Measurements from ENCODE around the gene RPSA.
A peak's percentile ranks its signal among the peaks of the same experiment; 100 is the strongest.
"Not testable (repeated sequence)": the region's sequence is repeated elsewhere in the genome, so short reads cannot be mapped to it uniquely, and the experiment has no call there.

The RPSA gene

DNA sequence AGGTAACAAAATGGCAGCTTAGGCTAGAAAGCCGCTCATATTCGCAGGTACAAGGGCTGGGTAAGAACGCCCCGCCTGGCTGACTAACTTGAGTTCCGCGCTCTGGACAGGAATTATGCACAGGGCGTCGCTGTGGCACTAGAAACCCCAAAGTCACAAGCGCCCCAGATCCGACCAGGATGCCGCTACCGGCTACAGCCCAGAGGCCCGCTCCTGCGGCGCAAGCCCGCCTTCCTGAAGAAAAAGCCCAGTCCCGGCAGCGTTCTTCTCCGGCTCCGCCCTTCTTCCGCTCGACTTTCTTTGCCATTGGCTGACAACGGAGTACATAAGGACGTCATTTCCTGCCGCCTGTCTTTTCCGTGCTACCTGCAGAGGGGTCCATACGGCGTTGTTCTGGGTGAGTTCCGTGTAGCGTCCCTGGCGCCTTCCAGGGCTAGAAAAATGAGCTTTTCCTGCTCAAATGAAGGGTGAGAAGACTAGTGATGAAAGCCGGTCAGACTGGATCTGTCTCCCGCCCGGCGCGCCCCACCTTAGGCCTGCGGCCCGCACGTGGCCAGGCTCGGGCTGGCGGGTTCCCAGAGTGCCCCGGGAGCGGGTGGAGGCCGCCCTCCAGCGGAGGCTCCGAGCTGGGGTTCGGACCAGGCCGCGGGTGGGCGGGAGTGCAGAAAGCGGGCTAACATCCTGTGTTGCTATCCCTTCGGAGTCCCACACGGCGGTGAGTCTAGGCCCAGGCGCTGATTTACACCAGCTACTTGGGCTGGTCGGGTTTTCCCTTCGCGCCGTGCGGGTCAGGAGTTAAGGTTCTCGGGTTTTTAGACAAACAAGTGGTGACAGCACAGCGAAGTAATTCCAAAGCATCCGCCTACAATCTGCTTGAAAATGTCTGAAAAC is at the start of gene RPSA:
TSS of gene RPSA (plus strand) at position 353 of the 891 bp plus-strand sequence. CDS start 934 bp downstream, outside the sequence.
- peak; percentile 97 for DNase-seq

DNA sequence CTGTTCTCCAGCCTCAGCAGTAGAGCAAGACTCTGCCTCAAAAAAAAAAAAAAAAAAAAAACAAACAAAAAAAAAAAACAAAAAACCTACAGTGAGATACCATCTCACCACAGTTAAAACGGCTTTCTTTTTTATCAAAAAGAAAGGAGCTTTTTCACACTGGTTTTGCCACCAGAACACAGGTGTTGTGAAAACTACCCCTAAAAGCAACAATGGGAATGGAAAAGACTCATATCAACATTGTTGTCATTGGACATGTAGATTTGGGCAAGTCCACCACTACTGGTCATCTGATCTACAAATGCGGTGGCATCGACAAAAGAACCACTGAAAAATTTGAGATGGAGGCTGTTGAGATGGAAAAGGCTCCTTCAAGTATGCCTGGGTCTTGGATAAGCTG is 48.2 kb upstream of the RPSA start:
- no peak for DNase-seq

DNA sequence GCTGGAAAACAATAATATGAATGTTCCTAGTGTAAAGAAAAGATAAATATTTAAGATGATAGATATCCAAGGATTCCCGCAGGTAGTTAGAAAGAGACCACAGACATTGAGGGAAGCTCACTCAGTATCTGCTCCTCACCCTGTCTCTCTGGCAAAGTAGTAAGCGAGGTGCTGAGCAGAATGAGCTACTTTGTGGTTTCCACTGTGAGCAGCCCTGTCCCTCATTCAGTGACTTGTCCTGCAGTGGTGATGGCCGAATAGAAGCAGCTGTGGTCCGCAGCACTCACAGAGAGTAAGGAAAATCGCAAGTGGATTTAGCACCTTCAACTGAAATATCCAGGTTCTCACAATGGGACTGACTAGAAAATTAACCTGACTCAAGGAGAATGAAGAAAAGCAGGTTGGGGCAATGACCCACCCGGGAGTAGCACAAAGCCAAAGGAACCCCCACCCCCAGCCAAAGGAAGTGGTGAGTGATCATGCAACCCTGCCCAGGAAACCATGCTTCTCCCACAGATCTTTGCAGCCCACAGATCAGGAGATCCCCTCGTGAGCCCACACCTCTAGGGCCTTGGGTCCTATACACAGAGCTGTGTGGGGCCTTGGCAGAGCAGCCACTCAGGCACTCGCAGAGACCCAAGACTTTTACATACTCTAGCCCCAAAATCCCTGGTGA is 45.1 kb upstream of the RPSA start:
- DNase-seq = no peak

DNA sequence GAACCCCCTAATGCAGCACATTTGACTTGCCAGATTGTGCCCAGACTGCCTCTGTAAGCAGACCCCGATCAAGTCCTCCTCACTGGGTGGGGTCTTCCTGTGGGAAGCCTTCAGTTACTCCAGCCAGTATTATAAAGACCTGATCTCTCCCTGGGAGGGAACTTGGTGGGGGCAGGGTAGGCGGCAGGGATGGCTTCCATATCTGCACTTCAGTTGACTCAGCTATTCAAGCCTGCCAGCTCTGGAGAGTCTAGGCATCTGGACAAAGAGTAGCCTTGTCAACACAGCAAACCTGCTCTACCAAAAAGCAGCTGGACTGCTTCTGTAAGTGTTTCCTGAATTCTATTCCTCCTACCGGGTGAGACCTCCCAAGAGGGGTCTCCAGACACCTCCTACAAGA is 44.3 kb upstream of the RPSA start:
- no peak for DNase-seq

DNA sequence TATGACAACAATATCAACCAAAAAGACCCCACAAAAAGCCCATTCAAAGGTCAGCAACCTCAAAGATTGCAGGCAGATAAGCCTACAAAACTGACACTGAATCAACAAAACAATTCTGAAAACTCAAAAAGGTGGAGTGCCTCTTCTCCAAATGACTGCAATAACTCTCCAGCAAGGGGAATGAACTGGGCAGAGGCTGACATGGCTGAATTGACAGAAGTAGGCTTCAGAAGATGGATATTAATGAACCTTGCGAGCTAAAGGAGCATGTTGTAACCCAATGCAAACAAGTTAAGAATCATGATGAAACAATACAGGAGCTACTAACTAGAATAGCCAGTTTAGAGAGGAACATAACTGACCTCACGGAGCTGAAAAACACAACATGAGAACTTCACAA is 43.7 kb upstream of the RPSA start:
- DNase-seq = no peak

DNA sequence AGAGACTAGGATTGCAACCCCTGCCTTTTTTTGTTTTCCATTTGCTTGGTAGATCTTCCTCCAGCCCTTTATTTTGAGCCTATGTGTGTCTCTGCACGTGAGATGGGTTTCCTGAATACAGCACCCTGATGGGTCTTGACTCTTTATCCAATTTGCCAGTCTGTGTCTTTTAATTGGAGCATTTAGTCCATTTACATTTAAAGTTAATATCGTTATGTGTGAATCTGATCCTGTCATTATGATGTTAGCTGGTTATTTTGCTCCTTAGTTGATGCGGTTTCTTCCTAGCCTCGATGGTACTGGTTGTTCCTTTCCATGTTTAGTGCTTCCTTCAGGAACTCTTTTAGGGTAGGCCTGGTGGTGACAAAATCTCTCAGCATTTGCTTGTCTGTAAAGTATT is 36.1 kb upstream of the RPSA start:
- not testable (repeated sequence) for DNase-seq

DNA sequence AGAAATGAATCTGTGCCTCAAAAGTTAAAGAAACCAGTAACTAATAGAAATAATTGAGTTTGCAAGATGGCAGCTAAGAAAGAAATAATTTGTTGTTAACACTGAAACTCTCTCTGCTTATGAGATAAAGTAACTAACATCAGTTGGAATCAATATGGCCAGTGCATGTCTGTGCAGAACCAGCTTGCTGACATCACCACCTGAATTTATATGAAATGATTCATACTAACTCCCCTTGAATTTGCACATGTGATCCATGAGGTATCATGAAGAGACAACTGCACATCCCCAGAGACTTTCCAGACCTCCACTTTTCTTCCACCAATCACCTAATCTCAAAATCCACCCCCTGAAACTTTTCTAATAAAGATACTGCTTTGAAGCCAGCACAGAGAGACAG is 33.7 kb upstream of the RPSA start:
- DNase-seq = no peak

DNA sequence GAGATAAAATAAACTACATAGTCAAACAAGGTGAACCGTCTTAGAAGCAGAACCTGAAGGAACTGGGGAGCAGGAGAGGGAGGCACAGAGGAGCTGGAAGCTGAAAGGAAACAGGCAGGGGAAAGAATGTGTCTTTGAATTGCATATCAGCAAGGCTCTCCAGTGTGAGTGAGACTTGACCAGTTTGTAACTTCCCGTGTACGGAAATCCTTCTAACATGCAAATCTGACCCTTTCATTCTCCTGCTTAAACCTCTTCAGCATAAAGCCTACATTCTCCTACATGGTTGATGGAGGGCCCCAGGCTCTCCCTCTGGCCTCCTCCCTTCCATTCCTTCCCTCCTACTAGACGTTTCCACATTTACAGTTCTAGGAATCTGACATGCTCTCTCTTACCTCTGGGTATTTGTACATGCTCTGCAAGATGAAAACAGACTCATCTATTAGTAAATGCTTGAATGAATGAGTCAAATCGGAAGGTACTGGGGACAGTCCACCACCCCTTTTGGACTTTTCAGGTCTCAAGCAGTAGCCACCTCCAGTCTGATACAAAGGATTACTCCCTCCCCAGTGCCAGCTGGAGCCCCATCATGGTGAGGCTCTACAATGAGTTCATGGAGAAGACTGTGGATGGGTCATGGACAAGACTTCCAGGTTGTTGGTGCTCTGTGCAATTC is 29.4 kb upstream of the RPSA start:
- no peak for DNase-seq

DNA sequence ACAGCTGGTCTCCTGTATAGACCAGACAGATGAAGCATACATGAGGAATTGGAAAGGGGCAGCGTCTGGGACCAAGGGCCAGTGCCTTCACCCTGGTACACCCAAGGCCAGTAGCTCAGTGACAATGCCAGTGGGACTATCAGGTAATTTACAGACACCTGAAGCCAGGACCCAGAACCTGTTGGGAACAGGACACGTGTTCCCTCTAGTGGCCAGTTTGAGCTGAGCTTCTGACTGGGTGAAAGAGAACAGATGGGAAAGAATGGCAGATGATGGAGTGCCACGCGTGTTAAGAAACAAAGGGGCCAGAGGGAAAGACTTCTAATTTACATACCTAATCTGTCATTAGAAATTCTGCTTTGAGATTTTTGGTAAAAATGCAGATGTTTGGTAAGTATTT is 28.4 kb upstream of the RPSA start:
- DNase-seq = peak; percentile 17

DNA sequence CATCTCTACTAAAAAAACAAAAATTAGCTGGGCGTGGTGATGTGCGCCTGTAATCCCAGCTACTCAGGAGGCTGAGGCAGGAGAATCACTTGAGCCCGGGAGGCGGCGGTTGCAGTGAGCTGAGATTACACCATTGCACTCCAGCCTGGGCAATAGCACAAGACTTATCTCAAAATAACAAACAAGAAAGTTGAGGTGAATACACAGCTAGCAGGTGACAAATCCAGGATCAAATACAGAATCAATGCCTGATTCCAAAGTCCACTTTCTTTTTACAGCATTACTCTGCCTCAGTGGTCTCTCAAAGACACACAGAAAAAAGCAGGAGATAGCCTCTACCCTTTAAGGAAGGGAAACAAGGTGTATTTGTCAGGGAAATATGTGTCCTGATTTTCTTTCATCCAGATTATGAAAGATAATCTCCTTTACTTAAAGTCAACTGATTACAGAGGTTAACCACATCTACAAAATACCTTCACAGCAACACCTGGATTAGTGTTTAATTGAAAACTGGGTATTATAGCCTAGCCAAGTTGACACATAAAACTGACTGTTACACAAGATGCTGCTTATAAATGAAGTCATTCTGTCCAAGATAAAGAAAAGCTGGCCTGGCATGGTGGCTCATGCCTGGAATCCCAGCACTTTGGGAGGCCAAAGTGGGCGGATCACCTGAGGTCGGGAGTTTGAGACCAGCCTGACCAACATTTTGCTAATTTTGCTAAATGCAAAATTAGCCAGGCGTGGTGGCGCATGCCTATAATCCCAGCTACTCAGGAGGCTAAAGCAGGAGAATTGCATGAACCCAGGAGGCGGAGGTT is 27.4 kb upstream of the RPSA start:
- DNase-seq = no peak

DNA sequence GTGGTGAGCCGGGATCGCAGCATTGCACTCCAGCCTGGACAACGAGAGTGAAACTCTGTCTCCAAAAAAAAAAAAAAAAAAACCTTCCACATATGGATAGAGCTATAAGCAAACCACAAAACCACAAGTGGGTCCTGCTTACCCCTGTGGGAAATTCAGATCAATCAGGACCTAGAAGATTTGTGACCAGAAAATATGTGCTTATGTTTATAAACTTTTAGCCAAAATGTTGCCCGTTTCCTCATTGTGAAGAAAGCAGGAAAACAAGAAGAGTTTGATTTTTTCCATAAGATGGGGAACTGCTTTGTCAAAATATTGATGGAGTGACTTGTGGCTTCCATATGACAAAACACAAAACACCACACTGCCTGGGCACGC is 26.8 kb upstream of the RPSA start:
- no peak for DNase-seq

DNA sequence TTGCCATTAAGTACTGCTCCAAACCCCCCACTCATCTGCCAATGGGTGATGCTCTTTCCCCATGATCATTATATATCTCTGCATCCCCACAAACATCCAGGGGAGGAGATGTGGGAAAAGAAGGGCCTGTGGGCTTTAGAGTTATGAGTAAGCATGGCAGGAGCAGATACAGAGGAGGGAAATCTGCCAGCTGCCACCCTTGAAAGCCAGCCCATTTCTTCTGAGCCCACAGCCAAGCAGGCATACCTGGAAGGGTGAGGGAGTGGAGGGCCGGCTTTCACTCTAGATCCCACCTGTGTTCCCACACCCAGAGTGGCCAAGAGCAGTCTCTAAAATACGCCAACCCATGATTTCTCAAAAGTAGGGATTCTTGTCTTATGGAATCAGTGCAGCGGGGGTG is 25.1 kb upstream of the RPSA start:
- no peak for DNase-seq

DNA sequence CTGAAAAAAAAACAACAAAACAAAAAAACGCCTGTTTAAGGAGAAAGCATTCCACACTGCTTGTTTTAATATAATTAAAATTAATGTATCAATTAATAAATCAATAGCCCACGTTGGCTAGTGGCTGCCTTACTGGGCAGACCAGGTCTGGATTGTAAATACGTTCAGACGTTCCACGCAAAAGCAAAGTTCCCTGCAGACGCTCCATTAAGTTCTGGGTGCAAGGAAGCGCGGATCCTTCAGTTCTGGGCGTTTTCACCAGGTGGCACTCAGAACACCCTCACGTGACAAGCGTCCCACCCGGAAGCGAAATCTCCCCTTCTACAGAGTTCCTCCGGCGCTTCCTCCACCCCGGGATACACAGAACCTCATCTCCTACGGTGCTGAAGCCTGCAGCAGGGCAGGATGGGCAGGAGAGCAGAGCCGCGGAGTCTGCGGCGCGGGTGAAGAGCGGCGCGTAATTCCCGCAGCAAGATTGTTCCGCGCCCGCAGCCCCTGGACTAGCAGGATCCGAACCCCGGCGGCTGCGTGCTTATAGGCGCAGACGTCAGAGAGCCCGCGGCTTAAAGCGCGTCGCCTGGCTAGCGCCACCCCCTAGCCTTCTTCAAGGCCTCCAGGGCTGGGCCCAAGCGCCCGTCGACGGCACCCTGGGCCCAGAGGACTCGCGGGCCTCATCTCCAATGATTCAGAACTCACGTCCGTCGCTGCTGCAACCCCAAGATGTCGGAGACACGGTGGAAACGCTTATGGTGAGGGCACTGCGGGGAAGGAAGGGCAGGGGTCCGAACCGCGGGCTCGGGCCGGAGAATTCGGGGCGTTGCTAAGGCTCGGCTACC is 23.3 kb upstream of the RPSA start, which contains the start of gene SLC25A38:
TSS of gene SLC25A38 (plus strand) at position 326 of the 836 bp plus-strand sequence. CDS start at position 681, 355 bp downstream.
- peak; percentile 83 for DNase-seq

DNA sequence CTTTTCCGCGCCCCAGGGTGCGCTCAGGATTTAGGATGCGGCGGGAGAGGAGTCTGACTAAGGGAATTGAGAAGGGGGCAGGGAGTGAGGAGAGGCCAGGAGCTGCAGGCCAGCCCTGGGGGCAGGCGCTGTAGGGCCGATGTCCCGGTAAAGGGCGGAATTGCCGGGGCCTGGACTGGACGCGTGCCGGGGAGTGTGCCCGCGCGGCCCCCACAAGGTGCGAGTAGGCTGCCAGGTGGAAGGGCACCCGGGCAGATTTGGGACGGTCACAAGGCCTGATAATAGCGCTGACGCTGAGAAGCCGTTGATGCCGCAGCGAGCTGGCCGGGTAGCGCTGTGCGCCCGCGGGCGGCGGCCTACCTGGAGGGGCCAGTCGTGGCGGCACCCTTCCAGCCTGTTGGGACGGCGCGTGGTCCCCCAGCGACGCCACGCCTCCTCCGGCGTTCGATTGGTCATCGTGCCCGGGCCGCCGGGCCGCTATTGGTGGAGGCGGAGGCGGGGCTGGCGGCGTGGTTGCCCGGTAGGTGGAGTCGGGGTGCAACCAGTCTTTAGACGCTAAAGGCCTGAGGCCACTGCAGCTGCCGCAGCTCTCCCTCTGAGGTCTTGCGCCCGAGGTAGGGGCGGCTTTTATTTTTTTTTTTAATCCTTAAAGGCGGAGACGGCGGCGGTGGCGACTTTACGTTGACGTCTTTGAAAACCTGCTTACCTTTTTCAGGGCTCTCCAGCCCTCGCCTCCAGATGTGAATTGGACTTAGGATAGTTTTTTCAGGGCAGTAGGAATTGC is 22.4 kb upstream of the RPSA start:
- DNase-seq = peak; percentile 95

DNA sequence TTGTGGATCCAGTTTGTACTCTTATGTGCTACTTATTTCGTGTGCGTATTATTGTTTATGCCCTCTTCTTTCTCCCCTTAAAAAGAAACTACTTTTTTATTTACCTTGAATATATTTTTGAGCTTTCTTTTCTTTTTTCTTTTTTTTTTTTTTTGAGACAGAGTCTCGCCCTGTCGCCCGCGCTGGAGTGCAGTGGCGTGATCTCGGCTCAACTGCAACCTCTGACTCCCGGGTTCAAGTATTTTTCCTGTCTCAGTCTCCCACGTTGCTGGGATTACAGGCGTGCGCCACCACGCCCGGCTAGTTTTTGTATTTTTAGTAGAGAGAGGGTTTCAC is 21.9 kb upstream of the RPSA start:
- DNase-seq = no peak

DNA sequence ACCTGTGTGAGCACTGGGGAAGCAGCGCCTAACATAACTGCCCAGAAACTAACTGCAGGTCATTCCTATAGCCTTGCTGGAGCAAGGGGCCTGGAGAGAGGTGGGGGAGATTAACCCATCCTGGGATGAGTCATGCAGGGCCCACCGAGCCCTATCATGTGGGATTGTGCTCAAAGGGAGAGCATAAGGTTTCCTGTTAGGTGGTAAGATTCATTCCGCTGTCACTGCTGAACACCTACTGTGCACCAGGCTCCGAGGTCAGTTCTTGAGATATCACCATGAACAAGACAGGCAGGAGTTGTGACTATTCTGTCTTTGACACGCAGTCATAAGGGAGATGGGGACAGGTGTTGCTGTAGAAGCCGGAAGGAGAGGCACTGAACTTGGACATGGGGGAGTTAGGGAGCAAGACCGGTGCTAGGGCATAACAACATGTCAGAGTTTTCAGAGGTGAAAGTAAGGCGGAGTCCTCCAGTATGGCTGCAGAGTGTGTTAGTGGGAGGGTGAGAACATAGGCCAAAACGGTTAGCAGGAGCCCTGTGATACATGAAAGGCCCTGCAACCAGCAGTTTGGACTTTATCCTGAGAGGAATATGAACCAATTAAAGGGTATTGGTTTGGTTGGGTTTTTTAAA is 20.9 kb upstream of the RPSA start:
- DNase-seq = no peak

DNA sequence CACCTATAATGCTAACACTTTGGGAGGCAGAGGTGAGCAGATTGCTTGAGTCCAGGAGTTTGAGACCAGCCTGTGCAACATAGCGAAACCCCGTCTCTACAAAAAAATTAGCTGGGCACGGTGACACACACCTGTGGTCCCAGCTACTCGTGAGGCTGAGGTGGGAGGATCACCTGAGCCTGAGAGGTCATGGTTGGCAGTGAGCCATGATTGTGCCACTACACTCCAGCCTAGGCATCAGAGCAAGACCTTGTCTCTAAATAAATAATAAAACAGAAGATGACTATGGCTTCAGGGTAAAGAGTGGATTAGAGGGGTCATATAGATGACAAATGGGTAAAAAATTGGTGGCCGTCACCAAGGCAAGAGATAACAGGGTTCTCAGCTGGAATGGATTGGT is 20.2 kb upstream of the RPSA start:
- DNase-seq = no peak

DNA sequence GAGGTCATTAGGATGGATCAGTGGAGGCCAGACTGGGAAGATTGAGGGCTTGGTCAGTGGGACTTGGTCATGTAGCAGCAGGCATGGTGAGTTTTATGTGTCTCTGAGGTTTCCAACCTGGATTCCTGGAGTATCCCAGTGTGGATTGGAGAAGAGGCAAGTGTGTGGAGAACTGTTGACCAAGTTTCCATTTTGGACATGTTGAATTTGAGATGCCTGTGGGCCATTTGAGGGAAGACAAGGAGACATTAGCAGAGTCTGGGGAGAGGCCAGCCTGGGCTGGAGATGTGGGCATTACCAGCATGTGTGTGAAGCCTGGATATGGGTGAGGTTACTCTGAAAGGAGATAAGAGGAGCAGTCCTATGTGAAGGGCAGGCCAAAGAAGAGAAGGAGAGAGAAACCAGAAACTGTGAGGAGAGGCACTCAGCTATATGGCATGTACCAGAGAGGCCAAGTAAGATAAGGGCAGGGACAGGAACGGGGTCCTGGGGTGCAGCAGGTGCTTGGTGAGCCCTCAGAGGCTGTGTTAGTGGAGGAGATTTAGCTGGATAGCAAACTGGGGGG is 19.0 kb upstream of the RPSA start:
- DNase-seq = no peak

DNA sequence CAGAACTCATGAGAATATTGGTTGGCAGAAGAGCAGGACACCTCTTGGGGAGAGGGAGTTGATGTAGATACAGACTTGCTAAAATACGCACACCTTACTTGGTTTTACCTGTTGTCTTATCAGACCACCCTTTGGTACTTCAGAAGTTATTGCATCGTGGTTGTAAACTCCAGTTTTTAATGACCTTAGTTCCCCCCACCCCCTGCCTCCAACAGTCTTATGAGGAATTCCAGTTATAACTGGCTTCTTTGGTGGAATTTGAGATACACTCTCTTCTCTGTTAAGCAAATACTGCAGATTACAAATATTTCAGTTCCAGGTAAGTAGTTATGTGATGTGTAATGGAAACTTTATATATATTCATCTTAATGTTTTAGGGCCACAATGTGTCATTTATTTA is 18.4 kb upstream of the RPSA start:
- no peak for DNase-seq

DNA sequence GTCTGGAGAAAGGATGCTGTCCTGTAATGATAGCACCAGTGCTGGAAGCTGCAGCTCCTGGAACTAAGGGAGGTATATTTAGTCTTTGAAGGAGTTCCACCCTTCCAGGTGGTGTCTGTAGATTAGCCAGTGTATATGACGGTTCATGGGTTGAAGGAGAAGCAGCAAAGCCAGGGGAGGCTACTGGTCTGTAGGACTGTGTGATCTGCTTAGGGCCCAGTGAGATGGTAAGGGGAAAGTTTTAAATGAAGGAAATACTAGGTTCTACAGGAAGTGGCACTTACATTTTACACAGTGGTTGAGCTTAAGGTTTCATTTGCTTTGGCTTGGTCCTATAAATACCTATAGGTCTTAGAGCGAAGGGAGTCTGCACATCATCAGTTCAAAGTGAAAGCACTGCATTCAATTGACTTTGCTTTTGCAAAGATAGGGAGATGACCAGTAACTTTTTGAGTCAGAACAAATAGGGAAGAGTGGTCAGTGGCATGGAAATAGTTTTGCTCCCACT is 17.7 kb upstream of the RPSA start:
- no peak for DNase-seq

All from suppressor macrophage treated with lipopolysaccharide for 4 hours (primary cell).